HCT116 (cell line): Measurements from ENCODE around the gene NSUN4. TPM values are rescaled to one million over a fixed set of nuclear protein-coding genes. Genes with fewer than 3 reads are reported as not detected.

Experiments
- ATAC-seq: fragments of 200-7000 bp; cut with Tn5 transposase; 2 replicates; pipeline ENCODE4 v1.9.1; 2020; ENCODE audit warnings: mild to moderate bottlenecking, moderate library complexity
- BruUV-seq: library from RNA; stranded (reverse); fragments of 400-500 nt; replicated peaks from 2 replicates; lab custom pipeline; 2021; lab: Mats Ljungman, UMichigan
- CTCF ChIA-PET: fragments of 300-600 bp; sonication (Branson Sonifier 250); formaldehyde crosslinking; loops from one replicate; lab custom pipeline; 2021; ENCODE audit warnings: antibody characterized with exemption; lab: Charles Lee
- POLR2A ChIA-PET: fragments of 300-600, 350-600 bp; sonication (Branson Sonifier 250); formaldehyde crosslinking; loops from one replicate; lab custom pipeline; 2021; ENCODE audit warnings: antibody characterized with exemption; lab: Charles Lee
- RAD21 ChIA-PET, 2 experiments: fragments of 300-600 bp; sonication (Branson Sonifier 250); formaldehyde crosslinking; loops; one replicate each; lab custom pipeline; 2023; ENCODE audit warnings: low total read pairs in 2 of 2; ENCODE audit not compliant: uncharacterized antibody in 2 of 2, unreplicated experiment in 2 of 2, low non-redundant PET in 1 of 2; lab: Charles Lee
- DNase-seq: peaks from one replicate; pipeline ENCODE4 v3.0.0-alpha.2; 2010; ENCODE audit warnings: low read depth, low spot score
- H2AFZ ChIP-seq: fragments of 200-600 bp; shearing (Covaris generic), sonication (generic); 2 replicates; pipeline ENCODE4 v1.6.1; 2017; ENCODE audit warnings: low read depth, mixed run types, mixed read lengths, antibody characterized with exemption, low read length; ENCODE audit not compliant: poor library complexity, severe bottlenecking
- H3K27ac ChIP-seq: 2 replicates; pipeline ENCODE4 v1.5.1; 2012; ENCODE audit warnings: low read depth, low read length
- H3K27me3 ChIP-seq: fragments of 200-600 bp; sonication (generic); 2 replicates; pipeline ENCODE4 v1.6.1; 2016; ENCODE audit warnings: mixed run types, low read length, mixed read lengths; ENCODE audit not compliant: insufficient read depth
- H3K36me3 ChIP-seq, 2 experiments: fragments of 200-500 bp in 1 of 2; fragments of 200-600 bp in 1 of 2; sonication (Bioruptor generic) in 1 of 2; sonication (generic) in 1 of 2; 2 replicates each; pipeline versions ENCODE4 v1.5.1 to v1.6.1; 2014 to 2016; ENCODE audit warnings: low read length in 2 of 2, inconsistent platforms in 1 of 2, mixed read lengths in 1 of 2, mixed run types in 1 of 2; ENCODE audit not compliant: insufficient read depth in 2 of 2, control insufficient read depth in 1 of 2
- H3K4me1 ChIP-seq, 2 experiments: fragments of 200-600 bp in 1 of 2; sonication (generic) in 1 of 2; 2 replicates each; pipeline versions ENCODE4 v1.5.1 to v1.6.1; 2012 to 2017; ENCODE audit warnings: low read length in 2 of 2, inconsistent platforms in 1 of 2, mild to moderate bottlenecking in 1 of 2, mixed read lengths in 1 of 2, mixed run types in 1 of 2, moderate library complexity in 1 of 2; ENCODE audit not compliant: insufficient read depth in 2 of 2, control insufficient read depth in 1 of 2
- H3K4me2 ChIP-seq: fragments of 200-600 bp; sonication (generic); 2 replicates; pipeline ENCODE4 v1.6.1; 2017; ENCODE audit warnings: mixed run types, low read length, mixed read lengths
- H3K4me3 ChIP-seq, 2 experiments: fragments of 200-600 bp in 1 of 2; sonication (generic) in 1 of 2; replicated peaks in 1 of 2; 2 replicates each; pipeline ENCODE4 v1.5.1; 2011 to 2016; ENCODE audit warnings: low read length in 2 of 2, control low read depth in 1 of 2, low read depth in 1 of 2, mild to moderate bottlenecking in 1 of 2, mixed read lengths in 1 of 2, mixed run types in 1 of 2
- H3K79me2 ChIP-seq: fragments of 200-600 bp; sonication (generic); 2 replicates; pipeline ENCODE4 v1.6.1; 2017; ENCODE audit warnings: mild to moderate bottlenecking, mixed run types, low read length, moderate library complexity, mixed read lengths; ENCODE audit not compliant: insufficient read depth
- H3K9ac ChIP-seq: fragments of 200-600 bp; sonication (generic); 2 replicates; pipeline ENCODE4 v1.6.1; 2016; ENCODE audit warnings: low read length, mixed read lengths
- H3K9me2 ChIP-seq: fragments of 200-600 bp; sonication (generic), shearing (Covaris generic); 2 replicates; pipeline ENCODE4 v1.6.1; 2017; ENCODE audit warnings: mixed run types, mild to moderate bottlenecking, moderate library complexity; ENCODE audit not compliant: insufficient read depth
- H3K9me3 ChIP-seq, 2 experiments: fragments of 200-500 bp in 1 of 2; fragments of 200-600 bp in 1 of 2; sonication (Bioruptor generic) in 1 of 2; sonication (generic) in 1 of 2; 2 replicates each; pipeline ENCODE4 v1.6.1; 2014 to 2017; ENCODE audit warnings: low read length in 2 of 2, mixed read lengths in 2 of 2, inconsistent platforms in 1 of 2, low read depth in 1 of 2, mild to moderate bottlenecking in 1 of 2, mixed run types in 1 of 2, moderate library complexity in 1 of 2; ENCODE audit not compliant: control insufficient read depth in 1 of 2, insufficient read depth in 1 of 2
- H4K20me1 ChIP-seq: fragments of 200-600 bp; sonication (generic), shearing (Covaris generic); 2 replicates; pipeline ENCODE4 v1.6.1; 2017; ENCODE audit warnings: mixed run types, mild to moderate bottlenecking, moderate library complexity; ENCODE audit not compliant: insufficient read depth
- CEBPB ChIP-seq: IDR thresholded peaks from 2 replicates; pipeline ENCODE4 v1.6.1; 2012; ENCODE audit warnings: low read depth
- EGR1 ChIP-seq: IDR thresholded peaks from 2 replicates; pipeline ENCODE4 v1.6.1; 2012; ENCODE audit warnings: low read depth
- ELF1 ChIP-seq: IDR thresholded peaks from 2 replicates; pipeline ENCODE4 v1.6.1; 2012; ENCODE audit warnings: low read depth, borderline replicate concordance
- POLR2AphosphoS5 ChIP-seq: IDR thresholded peaks from 2 replicates; pipeline ENCODE4 v1.6.1; 2011; ENCODE audit warnings: mild to moderate bottlenecking, low read depth, low read length, moderate library complexity
- SIN3A ChIP-seq: IDR thresholded peaks from 2 replicates; pipeline ENCODE4 v1.6.1; 2012; ENCODE audit warnings: low read depth
- TCF7L2 ChIP-seq: IDR thresholded peaks from 2 replicates; pipeline ENCODE4 v1.7.0; 2011; ENCODE audit warnings: borderline replicate concordance, inconsistent platforms; ENCODE audit not compliant: insufficient read depth, insufficient read length; ENCODE audit errors: extremely low read depth
- ZFX ChIP-seq: fragments of 450-650 bp; IDR thresholded peaks from 2 replicates; pipeline ENCODE4 v1.6.1; 2017
- intact Hi-C: fragments of 100-400 bp; cut with micrococcal nuclease; formaldehyde crosslinking; loops from 2 replicates; pipeline ENCODE4 v1.10.0; 2022
- total RNA-seq: library from RNA; stranded (reverse); gene quantifications from one replicate; pipeline ENCODE4 v1.2.1, GENCODE V29; 2021; ENCODE audit not compliant: unreplicated experiment
- TF ChIP-seq, protein P1 (sequence below): IDR thresholded peaks from 2 replicates; pipeline ENCODE4 v1.6.1; 2012
- TF ChIP-seq, protein P2 (sequence below): IDR thresholded peaks from 2 replicates; pipeline ENCODE4 v1.6.1; 2011; ENCODE audit warnings: mild to moderate bottlenecking, low read length, moderate library complexity; ENCODE audit not compliant: insufficient replicate concordance; ENCODE audit errors: extremely low read depth

Gene NSUN4
- total RNA-seq, 1 experiment from 2014 or later: 27.8 TPM

DNA sequence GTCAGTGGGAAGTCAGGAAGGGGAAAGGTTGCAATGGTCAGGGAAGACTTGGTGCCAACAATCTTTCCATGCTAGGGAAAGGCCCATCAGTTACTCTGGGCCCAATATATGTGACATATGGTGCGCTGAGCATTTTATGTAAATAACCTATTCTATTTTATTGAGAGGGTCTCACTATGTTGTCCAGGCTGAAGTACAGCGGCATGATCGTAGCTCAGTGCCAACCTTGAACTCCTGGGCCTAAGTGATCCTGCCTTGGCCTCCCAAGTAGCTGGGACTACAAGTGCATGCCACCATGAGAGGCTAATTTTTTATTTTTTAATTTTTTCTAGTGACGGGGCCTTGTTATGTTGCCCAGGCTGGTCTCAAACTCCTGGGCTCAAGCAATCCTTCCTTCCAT, 30.3 kb upstream of the NSUN4 start:
- Histone ChIP-seq H3K36me3 (peaks cover 44 to 61% of the 10 kb centered on the region in 2 experiments), H3K4me1 (no peaks in the 10 kb centered on the region; a peak in 1 of 4 replicates), H3K27ac (no peak overlapping the region), H4K20me1 (peaks cover 24% of the 10 kb centered on the region; the same call in 1 of the 2 replicates), H3K4me2 (no peak overlapping the region), H3K9ac (no peak overlapping the region), H2AFZ (no peak overlapping the region), H3K4me3 (no peak overlapping the region), H3K27me3 (no peaks in the 10 kb centered on the region), H3K9me3 (no peaks in the 10 kb centered on the region), H3K79me2 (peaks cover 61% of the 10 kb centered on the region), H3K9me2 (no peaks in the 10 kb centered on the region)
- ChIA-PET POLR2A (no interaction called here), CTCF (interaction anchor here (0.9 kb wide), 1 partner anchor 65 kb away, joined by 3 read pairs; no protein-coding TSS in a partner anchor), RAD21 (no interaction called here)
- DNase-seq (no peak), ATAC-seq (no peak)
- TF ChIP-seq CEBPB: no peak
- TF ChIP-seq EGR1: no peak
- TF ChIP-seq SIN3A: no peak
- TF ChIP-seq, protein P1, sequence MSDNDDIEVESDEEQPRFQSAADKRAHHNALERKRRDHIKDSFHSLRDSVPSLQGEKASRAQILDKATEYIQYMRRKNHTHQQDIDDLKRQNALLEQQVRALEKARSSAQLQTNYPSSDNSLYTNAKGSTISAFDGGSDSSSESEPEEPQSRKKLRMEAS: no peak
- no peak for TF ChIP-seq ELF1
- TF ChIP-seq ZFX: no peak
- TF ChIP-seq POLR2AphosphoS5: no peak
- TF ChIP-seq, protein P2, sequence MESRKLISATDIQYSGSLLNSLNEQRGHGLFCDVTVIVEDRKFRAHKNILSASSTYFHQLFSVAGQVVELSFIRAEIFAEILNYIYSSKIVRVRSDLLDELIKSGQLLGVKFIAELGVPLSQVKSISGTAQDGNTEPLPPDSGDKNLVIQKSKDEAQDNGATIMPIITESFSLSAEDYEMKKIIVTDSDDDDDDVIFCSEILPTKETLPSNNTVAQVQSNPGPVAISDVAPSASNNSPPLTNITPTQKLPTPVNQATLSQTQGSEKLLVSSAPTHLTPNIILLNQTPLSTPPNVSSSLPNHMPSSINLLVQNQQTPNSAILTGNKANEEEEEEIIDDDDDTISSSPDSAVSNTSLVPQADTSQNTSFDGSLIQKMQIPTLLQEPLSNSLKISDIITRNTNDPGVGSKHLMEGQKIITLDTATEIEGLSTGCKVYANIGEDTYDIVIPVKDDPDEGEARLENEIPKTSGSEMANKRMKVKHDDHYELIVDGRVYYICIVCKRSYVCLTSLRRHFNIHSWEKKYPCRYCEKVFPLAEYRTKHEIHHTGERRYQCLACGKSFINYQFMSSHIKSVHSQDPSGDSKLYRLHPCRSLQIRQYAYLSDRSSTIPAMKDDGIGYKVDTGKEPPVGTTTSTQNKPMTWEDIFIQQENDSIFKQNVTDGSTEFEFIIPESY: no peak
- no peak for TF ChIP-seq TCF7L2
- BruUV-seq: no TSS peak
- intact Hi-C loops: no loop called here
